BLaER1 treated with 17β-estradiol and CSF1 and Interleukin-3, amounts not matched to agents 10 nM and 100 nM (cell line): Measurements from ENCODE around the gene FBXW2.
"Not testable (repeated sequence)": the region's sequence is repeated elsewhere in the genome, so short reads cannot be mapped to it uniquely, and the experiment has no call there.

ENCODE experiments used
- H3K27ac ChIP-seq, 11 experiments: shearing (Covaris generic); formaldehyde crosslinking; 2 replicates each; pipeline ENCODE4 v1.8.1; 2022
- H3K27me3 ChIP-seq, 11 experiments: shearing (Covaris generic); formaldehyde crosslinking; 2 replicates each; pipeline ENCODE4 v1.8.1; 2022
- H3K36me3 ChIP-seq, 11 experiments: shearing (Covaris generic); formaldehyde crosslinking; 2 replicates each; pipeline ENCODE4 v1.8.1; 2022
- H3K4me1 ChIP-seq, 10 experiments: shearing (Covaris generic); formaldehyde crosslinking; 2 replicates each; pipeline ENCODE4 v1.8.1; 2022
- H3K4me2 ChIP-seq, 11 experiments: shearing (Covaris generic); formaldehyde crosslinking; 2 replicates each; pipeline ENCODE4 v1.8.1; 2022
- H3K4me3 ChIP-seq, 10 experiments: shearing (Covaris generic); formaldehyde crosslinking; 2 replicates each; pipeline ENCODE4 v1.8.1; 2022
- H3K9ac ChIP-seq, 11 experiments: shearing (Covaris generic); formaldehyde crosslinking; 2 replicates each; pipeline ENCODE4 v1.8.1; 2022
- H3K9me3 ChIP-seq, 11 experiments: shearing (Covaris generic); formaldehyde crosslinking; replicated peaks in 1 of 11; 2 replicates each; pipeline ENCODE4 v1.8.1; 2022
- H4K20me1 ChIP-seq, 11 experiments: shearing (Covaris generic); formaldehyde crosslinking; 2 replicates each; pipeline ENCODE4 v1.8.1; 2022
- Cebpa-rat ChIP-seq, 11 experiments: shearing (Covaris generic); IDR thresholded peaks; 2 replicates each; pipeline ENCODE4 v1.8.1; 2022

The FBXW2 gene

GRCh38 chr9:120759755-120760400, 33.3 kb downstream of the FBXW2 start:
- no peak overlapping the region for H3K27ac ChIP-seq
- H3K4me3 ChIP-seq = no peak overlapping the region
- peaks cover 50 to 72% (median 63%) of the 10 kb centered on the region in 11 experiments for H3K36me3 ChIP-seq
- TF ChIP-seq Cebpa-rat (IDR thresholded peaks at IDR 0.05) = no peak
- H3K9ac ChIP-seq = no peak overlapping the region
- H3K9me3 ChIP-seq = no peaks in the 10 kb centered on the region
- peaks cover 0 to 28% (median 0%) of the 10 kb centered on the region in 10 experiments; a peak in 10 of 20 replicates for H3K4me1 ChIP-seq
- peaks cover 0 to 7% (median 0%) of the 10 kb centered on the region in 11 experiments; a peak in 1 of 22 replicates for H4K20me1 ChIP-seq
- no peaks in the 10 kb centered on the region for H3K27me3 ChIP-seq
- H3K4me2 ChIP-seq = no peak overlapping the region

DNA sequence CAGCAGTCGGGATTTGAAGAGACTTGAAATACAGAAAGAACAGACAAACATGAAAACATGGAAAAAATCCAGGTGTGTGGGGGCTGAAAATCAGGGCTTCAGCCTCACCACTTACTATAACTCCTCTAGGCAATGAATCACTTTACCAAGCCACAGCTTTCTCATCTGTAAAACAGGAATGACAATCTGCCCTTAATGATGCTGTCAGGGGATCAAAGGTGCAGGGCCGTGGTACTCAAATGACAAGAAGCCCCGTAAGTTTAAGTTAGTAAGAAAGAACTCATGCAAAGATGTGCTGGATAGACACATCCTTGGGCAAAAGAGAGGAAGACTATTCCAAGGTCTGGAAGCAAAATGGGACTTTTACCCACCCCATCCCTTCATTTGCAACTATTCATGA, 34.7 kb downstream of the FBXW2 start:
- Histone ChIP-seq H3K4me2 (no peak overlapping the region; a peak in 1 of 22 replicates), H4K20me1 (peaks cover 0 to 7% (median 0%) of the 10 kb centered on the region in 11 experiments; a peak in 1 of 22 replicates), H3K9ac (no peak overlapping the region), H3K9me3 (no peaks in the 10 kb centered on the region), H3K4me1 (peaks cover 0 to 29% (median 0%) of the 10 kb centered on the region in 10 experiments; a peak in 10 of 20 replicates), H3K27ac (no peak overlapping the region), H3K27me3 (no peaks in the 10 kb centered on the region), H3K4me3 (no peak overlapping the region), H3K36me3 (peaks cover 37 to 59% (median 49%) of the 10 kb centered on the region in 11 experiments)
- TF ChIP-seq Cebpa-rat (IDR thresholded peaks at IDR 0.05) = no peak

GRCh38 chr9:120757026-120757913, 35.9 kb downstream of the FBXW2 start:
- Histone ChIP-seq H3K4me1 (peaks cover 0 to 35% (median 0%) of the 10 kb centered on the region in 10 experiments; a peak in 10 of 20 replicates), H3K4me2 (peak overlapping the region in 4 of 11 experiments; percentile 20 to 73 (median 54); a peak in 6 of 22 replicates), H3K4me3 (no peak overlapping the region), H4K20me1 (peaks cover 0 to 7% (median 0%) of the 10 kb centered on the region in 11 experiments; a peak in 1 of 22 replicates), H3K27ac (peak overlapping the region in 3 of 11 experiments; percentile 30 to 45 (median 35); a peak in 4 of 22 replicates), H3K9me3 (no peaks in the 10 kb centered on the region), H3K36me3 (peaks cover 25 to 46% (median 37%) of the 10 kb centered on the region in 11 experiments), H3K27me3 (no peaks in the 10 kb centered on the region), H3K9ac (peak overlapping the region in 2 of 11 experiments; percentile 17 to 22; a peak in 1 of 22 replicates)
- no peak for TF ChIP-seq Cebpa-rat (IDR thresholded peaks at IDR 0.05)

DNA sequence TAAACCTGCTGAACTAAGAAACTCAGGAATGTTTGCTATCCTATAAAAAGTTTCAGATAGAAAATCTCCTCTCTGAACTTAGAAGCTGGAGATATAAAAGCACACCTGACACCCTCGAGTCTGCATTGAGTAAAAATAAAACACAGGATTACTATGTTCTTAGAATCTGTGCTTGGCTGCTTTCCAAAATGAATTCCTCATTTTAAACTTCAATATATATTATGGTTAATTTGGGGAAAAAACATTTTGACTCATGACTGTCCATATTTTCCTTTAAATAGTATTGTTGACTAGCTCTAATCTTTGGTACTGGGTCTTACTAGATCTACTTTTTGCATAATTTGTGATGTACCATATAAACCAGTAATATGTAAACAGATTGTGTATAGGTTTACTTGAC, 36.7 kb downstream of the FBXW2 start:
- no peak for TF ChIP-seq Cebpa-rat (IDR thresholded peaks at IDR 0.05)
- H3K27ac ChIP-seq = peak overlapping the region in 2 of 11 experiments; percentile 25 to 30; a peak in 3 of 22 replicates
- peak overlapping the region in 3 of 11 experiments; percentile 41 to 73 (median 66); a peak in 5 of 22 replicates for H3K4me2 ChIP-seq
- H3K4me1 ChIP-seq = peaks cover 0 to 35% (median 0%) of the 10 kb centered on the region in 10 experiments; a peak in 10 of 20 replicates
- peaks cover 17 to 39% (median 29%) of the 10 kb centered on the region in 11 experiments for H3K36me3 ChIP-seq
- H3K9ac ChIP-seq = peak overlapping the region in 1 of 11 experiments; percentile 17; a peak in 1 of 22 replicates
- no peak overlapping the region for H3K4me3 ChIP-seq
- H3K9me3 ChIP-seq = no peaks in the 10 kb centered on the region
- no peaks in the 10 kb centered on the region for H3K27me3 ChIP-seq
- peaks cover 0 to 7% (median 0%) of the 10 kb centered on the region in 11 experiments; a peak in 1 of 22 replicates for H4K20me1 ChIP-seq

- no peak for TF ChIP-seq Cebpa-rat (IDR thresholded peaks at IDR 0.05)
- H3K36me3 ChIP-seq = peaks cover 11 to 33% (median 24%) of the 10 kb centered on the region in 11 experiments
- H3K4me2 ChIP-seq = peak overlapping the region in 3 of 11 experiments; percentile 41 to 73 (median 66); a peak in 4 of 22 replicates
- no peaks in the 10 kb centered on the region for H3K9me3 ChIP-seq
- H3K9ac ChIP-seq = peak overlapping the region in 1 of 11 experiments; percentile 17; a peak in 1 of 22 replicates
- H3K27me3 ChIP-seq = no peaks in the 10 kb centered on the region
- H3K4me1 ChIP-seq = peaks cover 0 to 35% (median 0%) of the 10 kb centered on the region in 10 experiments; a peak in 10 of 20 replicates
- H3K4me3 ChIP-seq = no peak overlapping the region
- peak overlapping the region in 1 of 11 experiments; percentile 25; a peak in 2 of 22 replicates for H3K27ac ChIP-seq
- H4K20me1 ChIP-seq = 0 out of 22 replicates have a peak, but pooled peaks cover 0 to 4% (median 0%) of the 10 kb centered on the region in 11 experiments
Measured at GRCh38 chr9:120755810-120756434, 37.3 kb downstream of the FBXW2 start.

DNA sequence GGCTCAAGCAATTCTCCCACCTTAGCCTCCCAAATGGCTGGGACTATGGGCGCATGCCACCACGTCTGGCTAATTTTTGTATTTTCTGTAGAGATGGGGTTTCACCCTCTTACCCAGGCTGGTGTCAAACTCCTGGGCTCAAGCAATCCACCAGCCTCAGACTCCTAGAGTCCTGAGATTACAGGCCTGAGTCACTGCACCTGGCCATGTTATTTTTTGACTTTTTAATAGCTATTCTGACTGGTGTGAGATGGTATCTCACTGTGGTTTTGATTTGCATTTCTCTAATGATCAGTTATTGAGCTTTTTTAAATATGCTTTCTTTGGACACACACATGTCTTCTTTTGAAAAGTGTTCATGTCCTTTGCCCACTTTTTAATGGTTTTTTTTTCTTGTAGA, 38.2 kb downstream of the FBXW2 start:
- H3K27ac ChIP-seq = no peak overlapping the region
- TF ChIP-seq Cebpa-rat (IDR thresholded peaks at IDR 0.05) = no peak
- no peak overlapping the region for H3K4me2 ChIP-seq
- no peaks in the 10 kb centered on the region for H3K27me3 ChIP-seq
- H3K9me3 ChIP-seq = no peaks in the 10 kb centered on the region
- no peak overlapping the region for H3K9ac ChIP-seq
- H3K4me1 ChIP-seq = peaks cover 0 to 35% (median 0%) of the 10 kb centered on the region in 10 experiments; a peak in 10 of 20 replicates
- H4K20me1 ChIP-seq = 0 out of 22 replicates have a peak, but pooled peaks cover 0 to under 1% (median 0%) of the 10 kb centered on the region in 11 experiments
- H3K4me3 ChIP-seq = no peak overlapping the region
- H3K36me3 ChIP-seq = peaks cover 3 to 24% (median 15%) of the 10 kb centered on the region in 11 experiments; a peak in 19 of 22 replicates

GRCh38 chr9:120750421-120750820, 42.8 kb downstream of the FBXW2 start:
- no peak overlapping the region for H3K4me3 ChIP-seq
- H3K27me3 ChIP-seq = no peaks in the 10 kb centered on the region
- no peaks in the 10 kb centered on the region for H4K20me1 ChIP-seq
- peaks cover 5 to 13% (median 8%) of the 10 kb centered on the region in 11 experiments; a peak in 19 of 22 replicates for H3K9me3 ChIP-seq
- H3K36me3 ChIP-seq = peaks cover 0 to 5% (median 0%) of the 10 kb centered on the region in 11 experiments; a peak in 2 of 22 replicates
- TF ChIP-seq Cebpa-rat (IDR thresholded peaks at IDR 0.05) = no peak
- H3K9ac ChIP-seq = no peak overlapping the region
- H3K4me2 ChIP-seq = no peak overlapping the region
- no peak overlapping the region for H3K27ac ChIP-seq
- H3K4me1 ChIP-seq = peaks cover 0 to 8% (median 0%) of the 10 kb centered on the region in 10 experiments; a peak in 3 of 20 replicates

GRCh38 chr9:120746366-120746765, 46.9 kb downstream of the FBXW2 start:
- not testable (repeated sequence) for H3K36me3 ChIP-seq, H3K9ac ChIP-seq, H3K27ac ChIP-seq, H4K20me1 ChIP-seq, H3K4me2 ChIP-seq, H3K27me3 ChIP-seq, H3K4me1 ChIP-seq, H3K4me3 ChIP-seq
- peaks cover 5 to 14% (median 8%) of the 10 kb centered on the region in 11 experiments; a peak in 19 of 22 replicates for H3K9me3 ChIP-seq
